Psoas muscle (tissue), 8 donors: ENCODE results near the gene SAMD4A. TPM values are rescaled to one million over a fixed set of nuclear protein-coding genes. Genes with fewer than 3 reads are reported as not detected.

ENCODE experiments used
- ATAC-seq, 4 donors: fragments of 200-7000 bp; cut with Tn5 transposase; one replicate each; pipeline ENCODE4 v1.9.1; 2020; ENCODE audit warnings: moderate library complexity in 3 of 4, mild to moderate bottlenecking in 2 of 4
- DNase-seq, 2 donors: peaks; one replicate each; pipeline ENCODE4 v3.0.0-alpha.2; 2020
- H3K27ac ChIP-seq: fragments of 200-600 bp; one replicate; pipeline ENCODE4 v1.8.0; 2022
- H3K27me3 ChIP-seq, 3 donors: fragments of 200-600 bp in 1 of 3; one replicate each; pipeline versions ENCODE4 v1.6.1 to v1.8.0; 2013 to 2022; ENCODE audit warnings: low read length in 2 of 3, mild to moderate bottlenecking in 2 of 3, moderate library complexity in 1 of 3; ENCODE audit not compliant: insufficient read depth in 3 of 3
- H3K36me3 ChIP-seq, 2 donors: fragments of 200-600 bp in 1 of 2; one replicate each; pipeline versions ENCODE4 v1.6.1 to v1.8.0; 2013 to 2022; ENCODE audit warnings: low read depth in 1 of 2, mild to moderate bottlenecking in 1 of 2, moderate library complexity in 1 of 2; ENCODE audit not compliant: insufficient read depth in 1 of 2
- H3K4me1 ChIP-seq: fragments of 200-600 bp; one replicate; pipeline ENCODE4 v1.8.0; 2022
- H3K4me3 ChIP-seq: fragments of 200-600 bp; one replicate; pipeline ENCODE4 v1.8.0; 2022; ENCODE audit warnings: mild to moderate bottlenecking
- H3K9me3 ChIP-seq: fragments of 200-600 bp; one replicate; pipeline ENCODE4 v1.8.0; 2022
- CTCF ChIP-seq: fragments of 200-600 bp; IDR thresholded peaks from one replicate; pipeline ENCODE4 v1.8.0; 2022; ENCODE audit warnings: antibody characterized with exemption
- WGBS, 3 donors: extraction: QIAGEN DNeasy Blood & Tissue Kit; methylation state at CpG; one replicate each; pipeline versions ENCODE4 v1.1.6 to v1.1.7; 2013; 5-methylcytosine and 5-hydroxymethylcytosine counted together
- intact Hi-C, 2 donors: fragments of 100-400 bp; cut with DNase I; formaldehyde crosslinking; loops; one replicate each; pipeline versions ENCODE4 v1.11.0 to v1.14.2; 2022
- polyA plus RNA-seq, 3 donors: library from polyadenylated mRNA; stranded (reverse); fragments of 200-250 nt; gene quantifications; one replicate each; pipeline ENCODE4 v1.2.3, GENCODE V29; 2013
- total RNA-seq, 4 donors: library from RNA; stranded (reverse); fragmentation: NEBNext Ultra II Directional in 2 of 4; extraction: Animal tissue kit (Norgen Biotek cat#: 25700) in 2 of 4; gene quantifications; one replicate each; pipeline versions ENCODE4 v1.2.1 to v1.2.4, GENCODE V29; 2021 to 2023
- donor health status: healthy with polysubstance abuse.
- donor health status: DM: no; HTN: no; CAD: no; lungs with moderate emphysema.
- donor health status: Bipolar disorder and iron deficiency.
- donor health status: healthy.
- donor health status: DM: yes; HTN: yes; CAD: no.
- donor health status: DM: no; HTN: no; CAD: no.
- donor health status: DM: no; HTN: no; CAD: no.
- donor health status: DM: yes; HTN: yes; CAD: no.

The SAMD4A gene
- total and polyA plus RNA-seq, 7 donors, result 9.6 to 139 (median 67.9) TPM

- intact Hi-C loops, result no loop called here
- Histone ChIP-seq H3K9me3 (no peaks in the 10 kb centered on the region), H3K27ac (peak overlapping the region; percentile 61), H3K36me3 (no peaks in the 10 kb centered on the region), H3K4me3 (no peak overlapping the region), H3K27me3 (no peaks in the 10 kb centered on the region), H3K4me1 (peaks cover 48% of the 10 kb centered on the region)
- no peak for TF ChIP-seq CTCF
- ATAC-seq (peak; percentile 47 to 57 (median 54)), DNase-seq (no peak)
- WGBS, 3 donors, result 56 to 73% (median 61%) methylated on average over 4 of the region's 4 CpGs
Measured at GRCh38 chr14:54667026-54667744, 100.3 kb downstream of the SAMD4A start.

GRCh38 chr14:54667764-54668163 lies 100.8 kb downstream of the SAMD4A start:
- TF ChIP-seq CTCF, result no peak
- 47 to 62% (median 49%) methylated on average over 8 of the region's 8 CpGs for WGBS, 3 donors
- intact Hi-C loops, result no loop called here
- Histone ChIP-seq H3K27me3 (no peaks in the 10 kb centered on the region), H3K27ac (peak overlapping the region; percentile 61), H3K9me3 (no peaks in the 10 kb centered on the region), H3K36me3 (no peaks in the 10 kb centered on the region), H3K4me1 (peaks cover 52% of the 10 kb centered on the region), H3K4me3 (no peak overlapping the region)
- ATAC-seq (peak; percentile 34 to 52 (median 42)), DNase-seq (no peak)

- Histone ChIP-seq H3K36me3 (no peaks in the 10 kb centered on the region), H3K9me3 (no peaks in the 10 kb centered on the region), H3K4me3 (no peak overlapping the region), H3K27me3 (no peaks in the 10 kb centered on the region), H3K4me1 (peaks cover 70% of the 10 kb centered on the region), H3K27ac (peak overlapping the region; percentile 84)
- no peak for TF ChIP-seq CTCF
- ATAC-seq, result peak in 1 of 4 donors; percentile 12
- intact Hi-C loops, result no loop called here
- peak; percentile 60 to 64 for DNase-seq
- WGBS, 3 donors, result 56 to 78% (median 68%) methylated on average over 20 of the region's 20 CpGs
Measured at GRCh38 chr14:54669721-54670561, 103.0 kb downstream of the SAMD4A start.

- Histone ChIP-seq H3K4me1 (peaks cover 74% of the 10 kb centered on the region), H3K36me3 (no peaks in the 10 kb centered on the region), H3K9me3 (no peaks in the 10 kb centered on the region), H3K27me3 (no peaks in the 10 kb centered on the region), H3K27ac (peak overlapping the region; percentile 84), H3K4me3 (no peak overlapping the region)
- peak in 1 of 2 donors; percentile 61 for DNase-seq
- 22 to 51% (median 34%) methylated on average over 4 of the region's 4 CpGs for WGBS, 3 donors
- no peak for TF ChIP-seq CTCF
- intact Hi-C loops, result no loop called here
- ATAC-seq, result peak; percentile 42 to 79 (median 65)
Measured at GRCh38 chr14:54671537-54671936, 104.6 kb downstream of the SAMD4A start.
